LHCN-M2 (cell line): ENCODE data around the gene PPA2. TPM values are rescaled to one million over a fixed set of nuclear protein-coding genes. Genes with fewer than 3 reads are reported as not detected.
A peak's percentile ranks its signal among the peaks of the same experiment; 100 is the strongest.
"Not testable (repeated sequence)": the region's sequence is repeated elsewhere in the genome, so short reads cannot be mapped to it uniquely, and the experiment has no call there.

ENCODE experiments used
- DNase-seq: peaks from one replicate; pipeline ENCODE4 v3.0.0-alpha.2; 2012; ENCODE audit warnings: low read depth
- polyA plus RNA-seq: library from polyadenylated mRNA; unstranded; fragments of >200 nt; gene quantifications from one replicate; pipeline ENCODE4 v1.2.1, GENCODE V29; 2012; ENCODE audit warnings: missing spikeins
- total RNA-seq: library from RNA; depleted of rRNA; stranded (reverse); fragments of >200 nt; gene quantifications from 2 replicates; pipeline ENCODE4 v1.2.3, GENCODE V29; 2014; rRNA removed

The PPA2 gene
- 95.8 and 135 TPM in 2 replicates for total RNA-seq
- polyA plus RNA-seq: 53.0 TPM

DNA sequence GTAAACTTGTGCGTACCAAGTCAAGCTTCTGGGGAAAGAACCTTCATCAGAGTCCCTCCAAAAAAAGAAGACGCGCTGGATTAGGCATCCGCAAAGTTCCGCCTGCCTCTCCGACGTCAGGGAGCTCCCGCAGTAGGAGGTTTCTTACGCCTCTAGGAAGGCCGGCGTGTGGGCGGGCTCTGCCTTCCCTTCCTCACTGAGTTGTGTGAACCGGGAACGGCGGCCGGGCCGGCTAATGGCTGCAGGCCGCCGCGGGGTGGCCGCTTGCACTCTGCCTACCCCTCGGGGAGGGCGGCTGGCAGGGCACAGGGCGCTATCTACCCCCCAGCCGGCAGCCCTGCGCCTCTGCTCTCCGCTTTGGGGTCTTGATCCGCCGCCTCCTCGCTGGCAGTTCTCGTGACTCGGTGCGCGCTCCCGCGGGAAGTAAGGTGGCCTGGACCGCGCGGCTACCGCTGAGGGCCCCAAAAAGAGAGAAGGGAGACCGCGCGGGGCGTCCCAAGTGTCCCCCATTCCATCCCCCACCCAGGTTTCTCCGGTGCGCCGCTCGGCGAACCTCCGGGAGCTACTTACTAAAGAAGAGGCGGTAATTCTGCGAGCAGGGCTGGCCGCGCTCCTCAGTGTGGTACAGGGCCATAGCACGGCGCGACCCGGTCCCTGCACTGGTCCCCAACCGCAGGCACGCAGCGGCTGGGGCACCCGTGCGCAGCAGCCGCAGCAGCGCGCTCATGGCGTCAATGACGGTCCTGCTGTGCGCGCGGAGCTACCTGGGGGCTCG, at the start of gene PPA2:
TSS of gene PPA2 (minus strand) at position 739 of the 775 bp plus-strand sequence. CDS start at position 727, 12 bp downstream.
- DNase-seq: peak; percentile 87

- DNase-seq: peak; percentile 65
Observed at GRCh38 chr4:105520819-105521790, 47.2 kb upstream of the PPA2 start.

DNA sequence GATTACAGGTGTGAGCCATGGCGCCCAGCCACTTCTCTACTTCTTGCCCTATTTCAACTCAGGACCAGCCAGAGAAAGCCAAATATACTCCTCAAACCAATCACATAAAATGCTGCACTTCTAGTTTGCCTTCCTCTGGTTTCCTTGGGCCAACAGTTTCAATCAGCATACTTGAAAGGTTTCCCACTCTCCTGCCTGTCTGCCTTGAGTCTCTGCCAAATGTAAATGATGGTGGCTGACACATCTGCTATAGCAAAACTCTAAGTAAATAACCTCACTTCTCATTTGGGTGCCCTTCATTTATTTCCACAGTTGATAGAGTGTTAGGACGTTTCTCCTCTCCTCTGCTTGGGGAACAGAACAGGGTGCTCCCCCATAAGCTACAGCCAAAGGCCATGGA, 36.4 kb upstream of the PPA2 start:
- DNase-seq: no peak

DNA sequence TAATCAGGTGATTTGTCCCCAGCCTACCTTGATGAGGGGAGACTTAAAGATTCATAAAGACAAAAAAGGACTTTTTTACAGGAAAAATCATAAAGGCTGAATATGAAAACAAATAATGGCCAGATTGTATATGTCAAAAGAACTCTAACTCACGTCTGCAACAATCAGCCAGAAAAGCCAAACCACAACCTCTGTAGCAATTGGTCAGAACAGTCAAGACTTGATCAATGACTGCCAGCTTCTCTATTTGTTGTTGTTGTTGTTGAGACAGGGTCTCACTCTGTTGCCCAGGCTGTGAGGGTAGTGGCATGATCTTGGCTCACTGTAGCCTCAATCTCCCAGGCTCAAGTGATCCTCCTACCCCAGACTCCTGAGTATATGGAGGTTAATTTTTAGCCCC, 35.9 kb upstream of the PPA2 start:
- no peak for DNase-seq

DNA sequence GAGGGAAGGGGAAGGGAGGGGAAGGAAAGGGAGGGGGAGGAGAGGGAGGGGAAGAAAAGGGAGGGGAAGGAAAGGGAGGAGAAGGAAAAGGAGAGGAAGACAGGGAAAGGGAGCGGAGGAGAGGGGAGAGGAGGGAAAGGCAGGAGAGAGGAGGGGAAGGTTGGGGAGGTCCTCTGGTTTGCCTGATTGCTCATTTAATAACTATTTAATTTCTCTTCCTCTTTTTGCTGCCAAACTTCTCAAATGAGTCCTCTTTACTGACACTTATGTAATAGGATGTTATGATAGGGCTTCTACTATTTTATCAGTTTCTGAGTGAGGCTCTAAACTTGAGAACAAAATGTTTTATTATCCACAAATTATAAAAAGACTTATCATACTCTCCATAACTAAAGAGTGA, 35.4 kb upstream of the PPA2 start:
- DNase-seq: no peak

GRCh38 chr4:105504744-105505143, 30.9 kb upstream of the PPA2 start:
- peak; percentile 13 for DNase-seq

DNA sequence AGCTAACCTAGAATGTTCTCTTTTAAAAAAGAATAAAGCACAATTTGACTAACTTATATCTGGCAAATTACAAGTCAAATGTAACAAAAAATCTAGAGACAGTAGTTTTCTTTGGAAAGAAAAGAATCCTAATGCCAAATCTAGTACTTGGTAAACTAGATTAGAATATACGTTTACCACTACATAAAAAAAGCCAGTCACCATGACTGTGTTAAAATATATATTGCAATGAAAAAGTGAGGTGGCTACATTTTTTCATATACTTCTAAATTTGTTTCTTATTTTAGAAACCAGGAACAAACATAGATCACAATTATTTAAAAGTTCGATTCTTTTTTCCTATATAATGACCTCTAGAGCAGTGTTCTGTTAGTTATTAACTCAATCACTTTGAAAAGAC, 29.6 kb upstream of the PPA2 start:
- DNase-seq: no peak

- DNase-seq: no peak
Observed at GRCh38 chr4:105496899-105497298, 23.0 kb upstream of the PPA2 start.

GRCh38 chr4:105495667-105496066, 21.8 kb upstream of the PPA2 start:
- DNase-seq: no peak

- DNase-seq: no peak
Observed at GRCh38 chr4:105490523-105490922, 16.7 kb upstream of the PPA2 start.

DNA sequence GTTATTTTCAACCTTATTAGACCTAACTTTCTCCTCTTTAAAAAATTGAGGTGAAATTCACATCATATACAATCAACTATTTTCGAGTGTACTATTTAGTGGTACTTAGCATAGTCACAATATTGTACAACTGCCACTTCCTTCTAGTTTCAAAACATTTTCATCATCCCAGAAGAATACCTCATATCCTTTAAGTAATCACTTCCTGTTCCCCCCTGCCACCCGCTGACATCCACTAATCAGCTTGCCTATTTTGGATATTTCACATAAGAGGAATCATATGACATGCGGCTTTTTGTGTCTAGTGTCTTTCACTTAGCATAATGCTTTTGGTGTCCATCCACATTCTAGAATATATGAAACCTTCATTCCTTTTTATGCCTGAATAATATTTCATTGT, 10.0 kb upstream of the PPA2 start:
- no peak for DNase-seq

- peak; percentile 82 for DNase-seq
Observed at GRCh38 chr4:105474099-105474518, 247 bp upstream of the PPA2 start.

GRCh38 chr4:105472871-105473323, 965 bp downstream of the PPA2 start:
- no peak for DNase-seq

- DNase-seq: peak; percentile 69
Observed at GRCh38 chr4:105471566-105472176, 2.2 kb downstream of the PPA2 start.

- no peak for DNase-seq
Observed at GRCh38 chr4:105470766-105471165, 3.1 kb downstream of the PPA2 start.

- no peak for DNase-seq
Observed at GRCh38 chr4:105469736-105470135, 4.1 kb downstream of the PPA2 start.

DNA sequence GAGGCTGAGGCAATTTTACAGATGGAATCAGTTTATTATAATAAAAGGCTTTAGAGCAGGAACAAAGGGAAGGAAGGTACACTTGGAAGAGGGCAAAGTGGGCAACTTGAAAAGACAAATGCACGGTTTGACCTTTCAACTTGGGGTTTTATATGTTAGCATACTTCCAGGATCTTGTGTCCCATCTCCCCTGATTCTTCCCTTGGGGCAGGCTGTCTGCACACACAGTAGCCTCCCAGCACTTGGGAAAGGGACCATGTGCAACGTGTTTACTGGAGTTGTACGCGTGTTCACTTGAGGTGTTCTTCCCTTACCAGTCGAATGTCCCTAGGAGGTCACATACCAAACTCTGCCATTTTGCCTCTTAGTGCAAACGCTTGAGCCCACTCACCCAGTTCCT, 7.3 kb downstream of the PPA2 start:
- DNase-seq: no peak

DNA sequence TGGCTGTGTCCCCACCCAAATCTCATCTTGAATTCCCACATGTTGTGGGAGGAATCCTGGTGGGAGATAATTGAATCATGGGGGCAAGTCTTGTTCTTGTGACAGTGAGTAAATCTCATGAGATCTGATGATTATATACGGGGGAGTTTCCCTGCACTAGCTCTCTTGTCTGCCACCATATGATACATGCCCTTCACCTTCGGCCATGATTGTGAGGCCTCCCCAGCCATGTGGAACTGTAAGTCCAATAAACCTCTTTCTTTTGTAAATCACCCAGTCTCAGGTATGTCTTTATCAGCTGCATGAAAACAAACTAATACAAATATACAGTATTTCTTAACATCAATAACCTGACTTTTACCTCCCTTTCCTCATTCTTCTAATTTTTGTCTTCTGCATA, 9.3 kb downstream of the PPA2 start:
- DNase-seq: not testable (repeated sequence)

GRCh38 chr4:105462576-105462975, 11.3 kb downstream of the PPA2 start:
- no peak for DNase-seq

- DNase-seq: no peak
Observed at GRCh38 chr4:105461621-105462382, 12.1 kb downstream of the PPA2 start.

DNA sequence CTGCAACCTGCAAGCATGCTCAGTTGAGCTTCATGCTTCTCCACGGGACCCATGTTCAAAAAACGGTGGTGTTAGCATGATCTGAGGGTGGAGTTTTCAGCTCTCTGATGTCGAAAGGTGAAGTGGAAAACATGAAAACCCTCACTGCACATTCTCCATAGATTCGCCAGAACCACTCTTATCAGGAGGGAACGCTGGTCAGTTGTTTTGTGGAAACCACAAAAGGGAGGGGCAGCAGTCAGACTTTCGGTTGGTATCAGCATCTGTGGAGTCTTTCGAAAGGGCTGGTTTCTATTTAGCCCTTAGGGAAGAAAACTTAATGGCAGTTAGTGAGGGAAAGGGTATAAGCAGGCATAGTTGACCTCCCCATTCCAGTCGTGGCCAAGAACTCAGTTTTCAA, 12.6 kb downstream of the PPA2 start:
- DNase-seq: no peak
